Sigmoid colon (tissue), 3 donors: ENCODE results near the gene PRKD2.

Source experiments
- POLR2A ChIP-seq, 2 donors: fragments of 450-650 bp; IDR thresholded peaks; one replicate each; pipeline ENCODE4 v1.6.1; 2016; ENCODE audit warnings: antibody characterized with exemption in 2 of 2, mild to moderate bottlenecking in 2 of 2, moderate library complexity in 2 of 2
- TF ChIP-seq, protein P1 (sequence below), 4 experiments: fragments of 450-650 bp in 3 of 4; fragments of 200-600 bp in 1 of 4; IDR thresholded peaks; one replicate each; pipeline ENCODE4 v1.5.1; 2016 to 2019; ENCODE audit warnings: antibody characterized with exemption in 4 of 4, mild to moderate bottlenecking in 3 of 4, moderate library complexity in 2 of 4

- TF ChIP-seq, protein P1, sequence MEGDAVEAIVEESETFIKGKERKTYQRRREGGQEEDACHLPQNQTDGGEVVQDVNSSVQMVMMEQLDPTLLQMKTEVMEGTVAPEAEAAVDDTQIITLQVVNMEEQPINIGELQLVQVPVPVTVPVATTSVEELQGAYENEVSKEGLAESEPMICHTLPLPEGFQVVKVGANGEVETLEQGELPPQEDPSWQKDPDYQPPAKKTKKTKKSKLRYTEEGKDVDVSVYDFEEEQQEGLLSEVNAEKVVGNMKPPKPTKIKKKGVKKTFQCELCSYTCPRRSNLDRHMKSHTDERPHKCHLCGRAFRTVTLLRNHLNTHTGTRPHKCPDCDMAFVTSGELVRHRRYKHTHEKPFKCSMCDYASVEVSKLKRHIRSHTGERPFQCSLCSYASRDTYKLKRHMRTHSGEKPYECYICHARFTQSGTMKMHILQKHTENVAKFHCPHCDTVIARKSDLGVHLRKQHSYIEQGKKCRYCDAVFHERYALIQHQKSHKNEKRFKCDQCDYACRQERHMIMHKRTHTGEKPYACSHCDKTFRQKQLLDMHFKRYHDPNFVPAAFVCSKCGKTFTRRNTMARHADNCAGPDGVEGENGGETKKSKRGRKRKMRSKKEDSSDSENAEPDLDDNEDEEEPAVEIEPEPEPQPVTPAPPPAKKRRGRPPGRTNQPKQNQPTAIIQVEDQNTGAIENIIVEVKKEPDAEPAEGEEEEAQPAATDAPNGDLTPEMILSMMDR (IDR thresholded peaks at IDR 0.05), result no peak
- no peak for TF ChIP-seq POLR2A (IDR thresholded peaks at IDR 0.05)
Observed at GRCh38 chr19:46755853-46756543, 39.1 kb upstream of the PRKD2 start.
